Sigmoid colon (tissue), 4 donors: Measurements from ENCODE around the gene SEMA7A.

ENCODE experiments used
- EP300 ChIP-seq, 4 donors: sonication (generic); formaldehyde crosslinking; IDR thresholded peaks; one replicate each; pipeline ENCODE4 v1.6.1; 2017; ENCODE audit warnings: antibody characterized with exemption in 4 of 4
- POLR2A ChIP-seq, 2 donors: fragments of 450-650 bp; IDR thresholded peaks; one replicate each; pipeline ENCODE4 v1.6.1; 2016; ENCODE audit warnings: antibody characterized with exemption in 2 of 2, mild to moderate bottlenecking in 2 of 2, moderate library complexity in 2 of 2
- POLR2AphosphoS5 ChIP-seq, 4 donors: sonication (generic); formaldehyde crosslinking; IDR thresholded peaks; one replicate each; pipeline ENCODE4 v1.6.1; 2017; ENCODE audit warnings: antibody characterized with exemption in 4 of 4
- TF ChIP-seq, protein P1 (sequence below), 4 experiments: fragments of 450-650 bp in 3 of 4; fragments of 200-600 bp in 1 of 4; IDR thresholded peaks; one replicate each; pipeline ENCODE4 v1.5.1; 2016 to 2019; ENCODE audit warnings: antibody characterized with exemption in 4 of 4, mild to moderate bottlenecking in 3 of 4, moderate library complexity in 2 of 4

DNA sequence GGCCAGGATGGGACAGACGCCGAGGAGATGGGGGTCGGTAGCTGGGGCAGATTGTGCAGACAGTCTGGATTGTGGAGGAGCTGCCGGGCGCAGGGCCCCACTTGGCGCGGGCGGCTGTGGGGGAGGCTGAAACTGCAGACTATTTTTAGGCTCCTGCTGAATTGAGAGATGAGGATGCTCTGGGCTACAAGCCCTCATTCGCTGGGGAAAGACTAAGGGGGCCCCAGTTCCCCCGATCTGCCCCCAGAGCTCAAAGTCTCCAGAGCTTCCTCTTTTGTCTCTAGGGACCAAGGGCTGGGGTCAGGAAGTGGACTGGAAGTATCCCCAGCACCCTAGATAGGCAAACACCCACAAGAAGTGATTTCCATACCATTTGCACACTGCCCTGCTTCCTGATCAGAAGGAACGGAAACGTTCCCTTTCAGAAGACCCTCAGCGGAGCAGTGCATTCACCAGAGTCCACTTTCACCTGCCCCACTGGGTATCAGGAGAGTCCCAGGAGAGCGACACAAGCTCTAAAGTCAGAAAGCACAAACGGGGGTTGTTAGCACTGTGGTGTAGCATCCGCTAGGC is 29.7 kb downstream of the SEMA7A start:
- TF ChIP-seq, protein P1, sequence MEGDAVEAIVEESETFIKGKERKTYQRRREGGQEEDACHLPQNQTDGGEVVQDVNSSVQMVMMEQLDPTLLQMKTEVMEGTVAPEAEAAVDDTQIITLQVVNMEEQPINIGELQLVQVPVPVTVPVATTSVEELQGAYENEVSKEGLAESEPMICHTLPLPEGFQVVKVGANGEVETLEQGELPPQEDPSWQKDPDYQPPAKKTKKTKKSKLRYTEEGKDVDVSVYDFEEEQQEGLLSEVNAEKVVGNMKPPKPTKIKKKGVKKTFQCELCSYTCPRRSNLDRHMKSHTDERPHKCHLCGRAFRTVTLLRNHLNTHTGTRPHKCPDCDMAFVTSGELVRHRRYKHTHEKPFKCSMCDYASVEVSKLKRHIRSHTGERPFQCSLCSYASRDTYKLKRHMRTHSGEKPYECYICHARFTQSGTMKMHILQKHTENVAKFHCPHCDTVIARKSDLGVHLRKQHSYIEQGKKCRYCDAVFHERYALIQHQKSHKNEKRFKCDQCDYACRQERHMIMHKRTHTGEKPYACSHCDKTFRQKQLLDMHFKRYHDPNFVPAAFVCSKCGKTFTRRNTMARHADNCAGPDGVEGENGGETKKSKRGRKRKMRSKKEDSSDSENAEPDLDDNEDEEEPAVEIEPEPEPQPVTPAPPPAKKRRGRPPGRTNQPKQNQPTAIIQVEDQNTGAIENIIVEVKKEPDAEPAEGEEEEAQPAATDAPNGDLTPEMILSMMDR (IDR thresholded peaks at IDR 0.05): no peak
- TF ChIP-seq EP300 (IDR thresholded peaks at IDR 0.05) (no peak), POLR2A (IDR thresholded peaks at IDR 0.05) (no peak), POLR2AphosphoS5 (IDR thresholded peaks at IDR 0.05) (no peak)
